ENCODE measurements around the gene STK32C.

Gene STK32C

GRCh38 chr10:132249226-132249724, 58.5 kb downstream of the STK32C start:
- DNase-seq (ENCODE audit: low read depth in 4 of 4, low spot score in 1 of 4) = no peak

DNA sequence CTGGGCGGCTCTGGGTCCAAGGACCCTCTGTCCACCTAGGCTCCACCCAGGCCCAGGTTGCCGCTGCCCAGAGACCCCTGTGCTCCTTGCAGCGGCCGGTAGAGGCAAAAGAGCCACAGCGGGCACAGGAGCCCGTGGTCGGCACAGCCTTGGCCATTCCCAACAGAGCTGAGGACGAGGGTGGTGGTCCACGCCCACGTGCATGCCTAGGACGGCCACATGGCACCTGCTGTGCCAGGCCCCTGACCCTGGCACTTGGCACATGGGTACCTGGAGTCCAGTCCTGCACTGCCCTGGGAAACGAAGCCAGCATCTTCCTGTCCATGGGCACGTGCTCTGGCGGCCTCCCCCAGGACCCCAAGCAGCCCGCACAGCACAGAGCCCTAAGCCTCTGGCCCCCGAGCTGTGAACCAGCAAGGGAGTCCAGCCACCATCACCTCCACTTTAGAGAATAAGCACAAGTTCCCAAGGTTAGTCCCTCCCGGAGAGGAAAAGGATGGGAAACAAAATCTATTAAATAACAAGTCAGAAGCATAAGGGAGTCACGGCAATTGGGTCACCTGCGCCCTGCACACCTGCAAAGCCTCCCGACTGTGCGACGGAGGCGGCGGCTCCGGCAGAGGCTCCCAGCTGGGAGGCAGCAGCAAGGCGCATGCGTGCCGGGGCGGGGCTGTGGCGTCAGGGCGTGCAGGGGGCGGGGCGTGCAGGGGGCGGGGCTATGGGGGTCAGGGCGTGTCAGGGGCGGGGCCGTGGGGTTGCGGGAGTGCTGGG, 59.1 kb downstream of the STK32C start:
- DNase-seq (ENCODE audit: low read depth in 4 of 4, low spot score in 1 of 4) = peak; percentile 13 to 69 (median 38)

DNA sequence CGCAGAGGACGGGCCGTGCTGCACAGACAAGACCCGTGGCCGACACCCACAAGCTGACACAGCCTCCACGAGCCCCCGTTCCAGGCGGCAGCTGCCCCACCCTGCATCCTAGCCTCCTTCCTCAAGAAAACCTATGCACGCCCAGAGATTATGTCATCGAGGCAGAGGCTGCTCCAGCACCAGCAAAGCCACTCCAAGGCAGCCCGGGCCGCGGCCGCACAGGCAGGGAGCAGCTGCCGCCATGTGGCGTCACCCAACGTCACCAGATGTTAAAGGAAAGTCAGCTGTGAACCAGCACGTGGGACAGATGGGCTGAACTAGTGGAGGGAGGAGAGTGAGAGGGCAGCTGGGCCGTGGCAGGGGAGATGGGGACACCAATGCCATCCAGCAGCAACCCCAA, 59.8 kb downstream of the STK32C start:
- DNase-seq (ENCODE audit: low read depth in 4 of 4, low spot score in 1 of 4) = no peak

GRCh38 chr10:132246296-132246695, 61.5 kb downstream of the STK32C start:
- DNase-seq (ENCODE audit: low read depth in 4 of 4, low spot score in 1 of 4) = no peak

DNA sequence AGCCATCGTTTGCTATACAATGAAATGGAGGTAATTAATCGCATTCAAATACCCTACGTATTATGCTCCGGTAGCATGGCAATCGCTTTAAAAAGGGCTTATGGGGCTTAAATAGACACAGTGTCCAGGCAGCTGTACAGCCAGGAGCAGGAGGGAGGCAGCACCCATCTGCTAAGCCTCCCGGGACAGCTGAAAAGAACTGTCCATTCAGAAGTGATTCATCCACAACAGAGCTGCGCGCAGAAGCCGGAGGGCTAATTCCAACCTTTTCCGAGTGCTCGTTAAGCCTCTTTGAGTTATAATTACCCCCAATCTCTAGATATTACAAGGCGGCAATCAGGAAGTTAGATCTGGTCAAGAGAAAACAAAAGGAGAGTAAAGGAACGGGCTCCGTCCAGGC, 62.7 kb downstream of the STK32C start:
- no peak for DNase-seq (ENCODE audit: low read depth in 4 of 4, low spot score in 1 of 4)

- DNase-seq (ENCODE audit: low read depth in 4 of 4, low spot score in 1 of 4) = no peak
Observed at GRCh38 chr10:132243626-132244025, 64.1 kb downstream of the STK32C start.

DNA sequence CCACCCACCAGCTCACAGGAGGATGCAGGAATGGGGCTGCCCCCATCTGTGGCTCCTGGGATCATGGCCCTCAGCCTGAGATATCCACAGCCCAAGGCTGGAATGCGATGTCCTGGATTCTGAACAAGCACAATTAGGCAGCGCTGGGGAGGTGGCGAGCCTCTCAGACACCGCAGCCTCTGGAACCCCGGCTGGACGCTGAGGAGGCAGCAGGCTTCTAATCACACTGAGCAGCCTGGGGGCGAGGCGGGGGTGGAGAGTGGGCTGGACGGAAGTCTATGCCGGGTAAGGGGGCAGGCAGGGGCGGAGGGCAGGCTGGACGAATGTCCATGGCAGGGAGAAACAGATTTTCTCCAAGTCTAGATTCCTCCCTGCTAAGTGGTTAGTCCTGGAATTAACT, 64.6 kb downstream of the STK32C start:
- no peak for DNase-seq (ENCODE audit: low read depth in 4 of 4, low spot score in 1 of 4)

GRCh38 chr10:132242103-132242840, 65.5 kb downstream of the STK32C start:
- no peak for DNase-seq (ENCODE audit: low read depth in 4 of 4, low spot score in 1 of 4)

DNA sequence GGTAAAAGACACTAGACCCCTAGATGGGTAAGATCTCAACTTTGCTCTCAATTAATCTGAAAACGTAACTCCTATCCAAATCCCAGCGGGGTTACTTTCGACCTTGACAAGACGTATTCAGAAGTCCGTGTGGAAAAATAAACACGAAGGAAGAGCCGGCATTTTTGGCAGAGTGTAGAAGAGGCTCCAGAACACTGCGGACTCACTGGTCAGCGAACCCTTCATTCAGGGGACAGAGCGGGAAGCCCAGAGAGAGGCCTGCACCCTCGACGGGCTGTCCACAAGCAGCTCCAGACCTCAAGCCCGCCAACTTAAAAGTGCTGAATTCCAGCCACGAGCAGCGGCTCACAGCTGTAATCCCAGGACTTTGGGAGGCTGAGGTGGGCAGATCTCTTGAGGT, 66.3 kb downstream of the STK32C start:
- no peak for DNase-seq (ENCODE audit: low read depth in 4 of 4, low spot score in 1 of 4)

- no peak for DNase-seq (ENCODE audit: low read depth in 4 of 4, low spot score in 1 of 4)
Observed at GRCh38 chr10:132241086-132241485, 66.7 kb downstream of the STK32C start.

GRCh38 chr10:132240581-132240980, 67.2 kb downstream of the STK32C start:
- DNase-seq (ENCODE audit: low read depth in 4 of 4, low spot score in 1 of 4) = no peak

GRCh38 chr10:132240156-132240555, 67.6 kb downstream of the STK32C start:
- no peak for DNase-seq (ENCODE audit: low read depth in 4 of 4, low spot score in 1 of 4)

- DNase-seq (ENCODE audit: low read depth in 4 of 4, low spot score in 1 of 4) = no peak
Observed at GRCh38 chr10:132239126-132240031, 68.4 kb downstream of the STK32C start.

GRCh38 chr10:132238371-132239125, 69.2 kb downstream of the STK32C start:
- no peak for DNase-seq (ENCODE audit: low read depth in 4 of 4, low spot score in 1 of 4)

- no peak for DNase-seq (ENCODE audit: low read depth in 4 of 4, low spot score in 1 of 4)
Observed at GRCh38 chr10:132237871-132238270, 69.9 kb downstream of the STK32C start.

GRCh38 chr10:132237396-132237795, 70.4 kb downstream of the STK32C start:
- no peak for DNase-seq (ENCODE audit: low read depth in 4 of 4, low spot score in 1 of 4)

DNA sequence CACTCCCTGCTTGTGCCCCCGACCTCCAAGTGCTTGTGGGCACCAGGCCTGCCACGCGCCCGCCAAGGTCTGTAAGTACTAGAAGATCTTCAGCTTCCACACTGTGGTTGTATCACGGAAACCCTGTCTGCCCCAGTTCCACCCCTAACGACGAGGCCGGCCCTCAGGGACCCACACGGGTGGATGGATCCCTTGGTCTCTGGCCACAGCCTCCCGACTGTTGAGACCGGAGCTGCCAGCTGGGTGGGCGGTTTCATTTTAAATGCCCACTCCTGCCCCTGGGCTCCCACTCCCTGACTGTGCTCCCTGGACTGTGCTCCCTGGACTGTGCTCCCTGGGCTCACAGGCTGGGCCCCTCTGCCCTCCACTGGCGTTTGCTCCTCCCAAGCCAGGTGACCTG, 70.9 kb downstream of the STK32C start:
- no peak for DNase-seq (ENCODE audit: low read depth in 4 of 4, low spot score in 1 of 4)

GRCh38 chr10:132236161-132236560, 71.6 kb downstream of the STK32C start:
- DNase-seq (ENCODE audit: low read depth in 4 of 4, low spot score in 1 of 4) = no peak

DNA sequence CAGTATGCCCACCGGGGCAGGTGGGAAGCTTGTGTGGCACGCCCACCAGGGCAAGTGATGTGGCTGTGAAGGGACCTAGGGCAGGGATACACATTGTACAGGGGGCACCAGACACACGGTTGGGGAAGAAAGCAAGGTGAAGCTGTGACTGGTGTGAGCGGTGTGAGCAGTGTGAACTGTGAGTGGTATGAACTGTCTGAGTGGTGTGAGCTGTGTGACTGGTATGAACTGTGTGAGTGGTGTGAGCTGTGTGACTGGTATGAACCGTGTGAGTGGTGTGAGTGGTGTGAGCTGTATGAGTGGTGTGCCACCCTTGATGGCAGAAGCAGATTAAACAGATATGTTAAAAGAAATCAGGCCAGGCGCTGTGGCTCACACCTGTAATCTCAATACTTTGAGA, 72.9 kb downstream of the STK32C start:
- DNase-seq (ENCODE audit: low read depth in 4 of 4, low spot score in 1 of 4) = no peak

DNA sequence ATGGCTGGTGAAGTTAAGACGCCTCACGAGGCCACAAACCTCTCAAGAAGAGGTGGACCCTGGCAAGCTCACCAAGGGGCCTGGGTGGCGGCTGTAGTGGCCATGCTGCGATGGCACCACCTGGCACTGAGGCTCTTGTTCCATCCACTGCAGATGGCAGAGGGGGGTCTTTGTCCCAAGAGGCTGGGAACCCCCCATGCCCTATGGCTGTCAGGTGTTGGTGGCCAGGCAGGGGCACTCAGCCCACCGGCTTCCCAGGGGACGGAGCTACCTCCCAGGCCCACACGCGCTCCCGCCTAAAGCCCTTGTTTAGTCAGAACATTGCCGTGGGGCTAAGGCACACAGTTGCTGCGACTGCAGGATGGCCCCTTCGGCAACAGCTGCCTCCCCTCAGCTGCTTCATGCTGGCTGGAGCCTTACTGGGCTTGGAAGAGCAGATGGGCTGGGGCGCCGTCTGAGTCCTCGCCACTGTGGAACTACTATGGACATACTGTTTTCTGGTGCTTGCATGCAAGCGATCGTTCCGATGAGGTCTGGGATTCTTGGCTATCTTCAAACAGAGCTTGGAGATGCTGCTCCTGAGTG, 74.2 kb downstream of the STK32C start:
- no peak for DNase-seq (ENCODE audit: low read depth in 4 of 4, low spot score in 1 of 4)

Data from stimulated activated CD4-positive, alpha-beta T cell treated with anti-CD3 and anti-CD28 coated beads, Interleukin-1b, Interleukin-23, amount 100 ng/mL, for 24 hours (primary cell).